LNCaP clone FGC (cell line): ENCODE data around the gene ACBD3.

ENCODE experiments used
- DNase-seq: peaks from one replicate; pipeline ENCODE4 v3.0.0-alpha.2; 2011; ENCODE audit warnings: low read depth
- H3K4me3 ChIP-seq: 2 replicates; pipeline ENCODE4 v1.5.1; 2011; ENCODE audit warnings: mild to moderate bottlenecking, low read depth, low read length, control low read depth
- TF ChIP-seq, protein P1 (sequence below): IDR thresholded peaks from 2 replicates; pipeline ENCODE4 v1.5.1; 2012; ENCODE audit warnings: mild to moderate bottlenecking; ENCODE audit not compliant: control insufficient read depth, insufficient read depth; ENCODE audit errors: extremely low read depth

The ACBD3 gene

DNA sequence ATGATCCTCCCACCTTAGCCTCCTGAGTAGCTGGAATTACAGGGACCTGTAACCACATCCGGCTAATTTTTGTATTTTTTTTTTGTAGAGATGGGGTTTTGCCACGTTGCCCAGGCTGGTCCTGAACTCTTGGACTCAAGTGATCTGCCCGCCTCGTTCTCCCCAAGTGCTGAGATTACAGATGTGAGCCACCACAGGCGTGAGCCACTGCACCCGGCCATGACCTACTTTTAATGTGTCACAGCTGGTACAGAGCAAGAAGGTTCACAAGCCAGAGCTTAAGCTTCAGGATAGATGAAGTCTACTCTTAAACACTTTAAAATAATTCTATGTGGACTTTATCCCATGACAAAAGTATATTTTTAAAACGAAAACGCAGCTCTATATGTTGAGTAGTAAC, 23.6 kb downstream of the ACBD3 start:
- no peak overlapping the region for H3K4me3 ChIP-seq
- TF ChIP-seq, protein P1, sequence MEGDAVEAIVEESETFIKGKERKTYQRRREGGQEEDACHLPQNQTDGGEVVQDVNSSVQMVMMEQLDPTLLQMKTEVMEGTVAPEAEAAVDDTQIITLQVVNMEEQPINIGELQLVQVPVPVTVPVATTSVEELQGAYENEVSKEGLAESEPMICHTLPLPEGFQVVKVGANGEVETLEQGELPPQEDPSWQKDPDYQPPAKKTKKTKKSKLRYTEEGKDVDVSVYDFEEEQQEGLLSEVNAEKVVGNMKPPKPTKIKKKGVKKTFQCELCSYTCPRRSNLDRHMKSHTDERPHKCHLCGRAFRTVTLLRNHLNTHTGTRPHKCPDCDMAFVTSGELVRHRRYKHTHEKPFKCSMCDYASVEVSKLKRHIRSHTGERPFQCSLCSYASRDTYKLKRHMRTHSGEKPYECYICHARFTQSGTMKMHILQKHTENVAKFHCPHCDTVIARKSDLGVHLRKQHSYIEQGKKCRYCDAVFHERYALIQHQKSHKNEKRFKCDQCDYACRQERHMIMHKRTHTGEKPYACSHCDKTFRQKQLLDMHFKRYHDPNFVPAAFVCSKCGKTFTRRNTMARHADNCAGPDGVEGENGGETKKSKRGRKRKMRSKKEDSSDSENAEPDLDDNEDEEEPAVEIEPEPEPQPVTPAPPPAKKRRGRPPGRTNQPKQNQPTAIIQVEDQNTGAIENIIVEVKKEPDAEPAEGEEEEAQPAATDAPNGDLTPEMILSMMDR = no peak
- DNase-seq = no peak

DNA sequence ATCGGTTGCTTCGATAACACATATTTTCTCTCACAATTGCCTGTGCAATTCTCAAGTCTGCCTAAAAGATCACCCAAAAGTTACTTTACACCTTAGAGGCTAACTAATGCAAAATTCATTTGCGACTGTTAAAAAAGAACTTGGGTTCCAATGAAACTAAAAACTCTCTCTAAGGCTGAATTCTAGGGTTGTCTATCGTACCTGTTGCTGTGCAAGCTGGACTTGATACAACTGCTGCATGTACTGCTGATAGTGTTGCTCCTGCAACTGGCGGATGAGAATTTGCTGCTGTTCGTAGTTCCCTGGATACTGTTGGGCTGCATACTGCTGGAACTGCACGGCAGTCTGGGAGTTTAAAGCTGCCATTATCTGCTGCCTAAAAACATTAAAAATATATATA, 27.6 kb downstream of the ACBD3 start:
- DNase-seq = no peak
- H3K4me3 ChIP-seq = no peak overlapping the region
- TF ChIP-seq, protein P1 = no peak

DNA sequence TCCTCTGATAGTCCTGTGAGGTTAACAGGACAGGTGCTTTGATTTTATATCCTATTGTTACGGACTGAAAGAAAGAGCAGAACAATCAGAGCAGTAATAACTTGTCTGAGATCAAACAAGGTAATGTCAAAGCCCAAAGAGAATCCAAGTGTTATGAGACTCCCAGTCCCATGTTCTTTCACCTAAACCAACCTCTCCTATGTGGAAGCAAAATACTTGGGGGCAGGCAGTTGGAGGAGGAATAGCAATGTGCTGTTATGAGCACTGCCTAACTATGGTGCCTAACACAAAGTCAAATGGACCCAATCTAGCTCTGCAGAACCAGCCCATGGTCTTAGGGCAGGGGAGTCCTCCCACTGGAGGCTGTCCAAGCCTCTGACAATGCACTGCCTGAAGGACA, 28.1 kb downstream of the ACBD3 start:
- H3K4me3 ChIP-seq = no peak overlapping the region
- TF ChIP-seq, protein P1 = no peak
- no peak for DNase-seq

DNA sequence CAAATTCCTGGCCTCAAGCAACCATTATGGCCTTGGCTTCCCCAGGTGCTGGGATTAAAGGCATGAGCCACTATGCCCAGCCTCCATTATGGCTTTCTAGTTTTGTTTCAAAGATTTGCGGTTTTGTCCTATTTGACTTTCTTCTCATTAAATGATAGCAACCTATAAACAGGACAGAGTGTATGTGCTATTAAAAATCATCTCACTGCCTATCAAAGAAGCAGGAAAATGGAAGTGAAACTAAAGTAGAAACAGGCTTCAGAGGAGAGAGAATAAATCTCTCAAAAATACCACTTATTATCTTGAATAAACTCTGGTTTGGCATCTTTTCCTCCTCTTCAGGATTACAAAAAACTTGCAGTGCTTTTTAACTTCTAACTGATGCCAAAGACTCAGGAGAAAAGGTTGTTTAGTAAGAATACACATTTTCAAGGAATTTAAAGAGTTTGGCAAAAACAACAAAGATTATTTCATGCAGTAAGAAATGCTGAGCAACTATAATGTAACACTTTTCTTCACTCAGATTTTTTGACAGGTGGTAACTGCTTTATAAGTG, 28.7 kb downstream of the ACBD3 start:
- TF ChIP-seq, protein P1 = no peak

DNA sequence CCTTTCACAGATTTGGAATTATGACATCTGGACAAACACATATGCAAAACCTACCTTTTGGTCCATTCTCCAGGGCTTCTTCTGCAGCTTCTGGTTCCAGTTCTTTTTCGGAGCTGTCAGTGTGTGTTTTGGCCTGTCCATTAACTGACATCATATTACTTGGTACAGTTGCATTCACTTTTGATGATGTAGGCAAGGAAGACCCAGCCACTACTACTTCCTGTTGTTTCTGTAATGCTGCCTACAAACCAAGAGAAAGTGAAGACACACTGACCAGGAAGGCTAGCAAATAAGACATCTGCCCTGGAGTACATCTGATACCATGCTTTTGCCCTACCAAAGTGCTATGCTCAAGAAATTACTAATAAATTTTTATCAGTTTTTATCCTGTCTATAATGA, 31.9 kb downstream of the ACBD3 start:
- no peak overlapping the region for H3K4me3 ChIP-seq
- no peak for DNase-seq
- TF ChIP-seq, protein P1 = no peak

More for the DNA sequence above, 28.7 kb downstream of the ACBD3 start:
- no peak overlapping the region for H3K4me3 ChIP-seq
- DNase-seq = no peak

DNA sequence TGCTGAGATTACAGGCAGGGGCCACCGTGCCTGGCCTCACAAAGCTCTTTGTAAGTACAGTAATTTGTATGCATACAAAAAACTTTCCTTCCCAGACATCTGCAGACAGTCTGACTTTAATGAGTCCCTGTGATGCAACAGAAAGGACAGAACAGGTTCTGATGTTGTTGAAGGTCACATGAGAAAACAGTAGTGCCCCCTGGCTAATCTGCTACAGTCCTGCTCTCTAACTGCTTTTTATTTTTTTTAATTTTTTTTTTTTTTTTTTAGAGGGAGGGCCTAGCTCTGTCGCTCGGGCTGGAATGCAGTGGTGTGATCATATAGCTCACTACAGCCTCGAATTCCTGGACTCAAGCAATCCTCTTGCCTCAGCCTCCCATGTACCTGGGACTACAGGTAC, 36.7 kb downstream of the ACBD3 start:
- no peak for DNase-seq
- H3K4me3 ChIP-seq = no peak overlapping the region
- TF ChIP-seq, protein P1 = no peak

DNA sequence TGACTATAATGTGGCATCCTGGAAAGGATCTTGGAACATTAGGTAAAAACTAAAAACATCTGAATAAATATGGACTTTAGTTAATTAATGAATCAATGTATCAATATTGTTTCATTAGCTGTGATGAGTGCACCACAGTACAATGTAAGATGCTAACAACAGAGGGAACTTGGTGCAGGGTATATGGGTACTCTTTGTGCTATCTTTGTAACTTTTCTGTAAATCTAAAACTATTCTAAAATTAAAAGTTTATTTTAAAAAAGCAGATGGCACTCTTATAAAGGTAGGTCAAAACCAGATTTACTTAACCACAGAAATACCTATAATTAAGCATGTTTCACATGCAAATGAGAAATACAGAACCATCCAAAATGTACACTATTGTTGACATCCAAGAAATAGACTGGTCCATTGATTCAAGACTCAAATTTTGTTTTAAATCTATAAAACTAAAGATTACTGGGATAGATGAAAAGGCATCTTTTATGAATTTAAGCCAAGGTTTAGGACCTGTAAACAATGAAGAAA, 38.4 kb downstream of the ACBD3 start:
- TF ChIP-seq, protein P1 = no peak
- no peak for DNase-seq
- H3K4me3 ChIP-seq = no peak overlapping the region
